Vagina (tissue), 2 donors: ENCODE measurements around the gene ADAMTS13. TPM values are rescaled to one million over a fixed set of nuclear protein-coding genes. Genes with fewer than 3 reads are reported as not detected.

Source experiments
- DNase-seq, 2 donors: peaks; one replicate each; pipeline ENCODE4 v3.0.0-alpha.2; 2017; ENCODE audit errors: extremely low spot score in 2 of 2
- H3K27ac ChIP-seq: fragments of 200-600 bp; sonication (generic); one replicate; pipeline ENCODE4 v1.5.1; 2019
- H3K27me3 ChIP-seq: fragments of 200-600 bp; sonication (generic); one replicate; pipeline ENCODE4 v1.5.1; 2019
- H3K36me3 ChIP-seq, 2 donors: fragments of 200-600 bp; sonication (generic); one replicate each; pipeline ENCODE4 v1.5.1; 2017 to 2019
- H3K4me1 ChIP-seq: fragments of 200-600 bp; sonication (generic); one replicate; pipeline ENCODE4 v1.5.1; 2019
- H3K4me3 ChIP-seq, 2 donors: fragments of 200-600 bp; sonication (generic); 1 replicate in 1 of 2; 2 replicates in 1 of 2; pipeline ENCODE4 v1.5.1; 2016 to 2019
- H3K9me3 ChIP-seq: fragments of 200-600 bp; sonication (generic); one replicate; pipeline ENCODE4 v1.5.1; 2019
- CTCF ChIP-seq, 3 experiments: fragments of 450-650 bp in 2 of 3; fragments of 200-600 bp in 1 of 3; sonication (generic) in 1 of 3; IDR thresholded peaks; one replicate each; pipeline ENCODE4 v1.5.1; 2017 to 2019; ENCODE audit warnings: antibody characterized with exemption in 3 of 3, mild to moderate bottlenecking in 2 of 3, moderate library complexity in 2 of 3
- POLR2A ChIP-seq, 2 donors: fragments of 450-650 bp; IDR thresholded peaks; one replicate each; pipeline ENCODE4 v1.6.1; 2017; ENCODE audit warnings: antibody characterized with exemption in 2 of 2, mild to moderate bottlenecking in 2 of 2, moderate library complexity in 2 of 2
- POLR2AphosphoS5 ChIP-seq, 2 donors: sonication (generic); formaldehyde crosslinking; IDR thresholded peaks; one replicate each; pipeline ENCODE4 v1.9.0; 2017; ENCODE audit warnings: antibody characterized with exemption in 2 of 2, mild to moderate bottlenecking in 2 of 2, low read depth in 1 of 2; ENCODE audit not compliant: insufficient read depth in 1 of 2
- intact Hi-C: fragments of 100-400 bp; cut with DNase I; formaldehyde crosslinking; loops from one replicate; pipeline ENCODE4 v1.15.1; 2023
- total RNA-seq: library from RNA; depleted of rRNA; stranded (reverse); fragments of >200 nt; gene quantifications from one replicate; pipeline ENCODE4 v1.2.3, GENCODE V29; 2016

The ADAMTS13 gene
- total RNA-seq, 1 donor from 2014 or later: 2.0 TPM

GRCh38 chr9:133467101-133467500, 44.9 kb downstream of the ADAMTS13 start:
- H3K4me1 ChIP-seq: no peaks in the 10 kb centered on the region
- no peaks in the 10 kb centered on the region for H3K27me3 ChIP-seq
- H3K36me3 ChIP-seq: peaks cover 0 to 8% of the 10 kb centered on the region in 2 donors
- no peak for DNase-seq
- no peak for TF ChIP-seq POLR2A (IDR thresholded peaks at IDR 0.05)
- TF ChIP-seq POLR2AphosphoS5 (IDR thresholded peaks at IDR 0.05; ENCODE audit: insufficient read depth in 1 of 2, low read depth in 1 of 2): no peak
- intact Hi-C loops: no loop called here
- H3K9me3 ChIP-seq: no peaks in the 10 kb centered on the region
- H3K4me3 ChIP-seq: no peak overlapping the region
- H3K27ac ChIP-seq: no peak overlapping the region

GRCh38 chr9:133468374-133468773, 46.2 kb downstream of the ADAMTS13 start:
- H3K4me1 ChIP-seq: no peaks in the 10 kb centered on the region
- no peaks in the 10 kb centered on the region for H3K9me3 ChIP-seq
- intact Hi-C loops: no loop called here
- DNase-seq: no peak
- H3K27me3 ChIP-seq: no peaks in the 10 kb centered on the region
- TF ChIP-seq POLR2AphosphoS5 (IDR thresholded peaks at IDR 0.05; ENCODE audit: insufficient read depth in 1 of 2, low read depth in 1 of 2) (no peak), CTCF (IDR thresholded peaks at IDR 0.05) (no peak), POLR2A (IDR thresholded peaks at IDR 0.05) (no peak)
- peaks cover 0 to 8% of the 10 kb centered on the region in 2 donors for H3K36me3 ChIP-seq
- H3K4me3 ChIP-seq: no peak overlapping the region
- no peak overlapping the region for H3K27ac ChIP-seq

- intact Hi-C loops: no loop called here
- TF ChIP-seq POLR2A (IDR thresholded peaks at IDR 0.05) (no peak), CTCF (IDR thresholded peaks at IDR 0.05) (no peak), POLR2AphosphoS5 (IDR thresholded peaks at IDR 0.05; ENCODE audit: insufficient read depth in 1 of 2, low read depth in 1 of 2) (no peak)
- Histone ChIP-seq H3K27me3 (no peaks in the 10 kb centered on the region), H3K36me3 (peaks cover 0 to 8% of the 10 kb centered on the region in 2 donors), H3K4me1 (no peaks in the 10 kb centered on the region), H3K9me3 (no peaks in the 10 kb centered on the region), H3K4me3 (no peak overlapping the region), H3K27ac (no peak overlapping the region)
- DNase-seq: no peak
Measured at GRCh38 chr9:133468777-133469421, 46.7 kb downstream of the ADAMTS13 start.

- no peak overlapping the region for H3K4me3 ChIP-seq
- H3K4me1 ChIP-seq: no peaks in the 10 kb centered on the region
- no peaks in the 10 kb centered on the region for H3K9me3 ChIP-seq
- intact Hi-C loops: no loop called here
- no peaks in the 10 kb centered on the region for H3K27me3 ChIP-seq
- H3K36me3 ChIP-seq: peaks cover 0 to 8% of the 10 kb centered on the region in 2 donors
- no peak for DNase-seq
- no peak overlapping the region for H3K27ac ChIP-seq
- TF ChIP-seq CTCF (IDR thresholded peaks at IDR 0.05) (no peak), POLR2AphosphoS5 (IDR thresholded peaks at IDR 0.05; ENCODE audit: insufficient read depth in 1 of 2, low read depth in 1 of 2) (no peak), POLR2A (IDR thresholded peaks at IDR 0.05) (no peak)
Measured at GRCh38 chr9:133470427-133470924, 48.3 kb downstream of the ADAMTS13 start.

GRCh38 chr9:133470988-133471387, 48.8 kb downstream of the ADAMTS13 start:
- Histone ChIP-seq H3K36me3 (peaks cover 0 to 8% of the 10 kb centered on the region in 2 donors), H3K4me3 (no peak overlapping the region), H3K9me3 (no peaks in the 10 kb centered on the region), H3K27me3 (no peaks in the 10 kb centered on the region), H3K27ac (no peak overlapping the region), H3K4me1 (no peaks in the 10 kb centered on the region)
- TF ChIP-seq CTCF (IDR thresholded peaks at IDR 0.05): no peak
- no peak for TF ChIP-seq POLR2A (IDR thresholded peaks at IDR 0.05)
- no peak for TF ChIP-seq POLR2AphosphoS5 (IDR thresholded peaks at IDR 0.05; ENCODE audit: insufficient read depth in 1 of 2, low read depth in 1 of 2)
- no peak for DNase-seq
- intact Hi-C loops: no loop called here
